ENCODE measurements around the gene TDO2. TPM values are rescaled to one million over a fixed set of nuclear protein-coding genes. Genes with fewer than 3 reads are reported as not detected.
A peak's percentile ranks its signal among the peaks of the same experiment; 100 is the strongest.

The TDO2 gene
- total RNA-seq, 1 experiment from 2014 or later, result not detected

DNA sequence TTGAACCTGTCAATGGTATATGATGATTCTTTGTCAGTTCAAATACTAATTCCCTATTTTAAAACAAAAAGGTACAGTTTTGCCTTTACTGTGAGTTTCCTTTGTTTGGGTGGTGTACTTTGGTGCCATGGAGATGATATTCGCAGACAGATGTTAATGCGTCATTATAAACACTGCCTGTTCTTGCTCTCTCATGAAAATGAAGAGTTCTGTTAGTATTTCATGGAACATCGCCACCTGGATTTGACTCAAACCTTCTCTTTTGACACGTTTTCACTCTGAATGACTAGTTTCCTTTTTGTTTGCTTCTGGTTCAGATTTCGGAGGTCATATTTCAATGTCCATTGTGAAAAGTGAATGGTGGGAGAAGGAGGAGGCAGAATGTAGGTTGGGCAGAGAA lies 57.0 kb downstream of the TDO2 start:
- no peaks in the 10 kb centered on the region for H4K20me1 ChIP-seq (ENCODE audit: low read length)
- no peaks in the 10 kb centered on the region for H3K9me2 ChIP-seq (replicated peaks; ENCODE audit: low read length)
- no peak for ATAC-seq
- no peaks in the 10 kb centered on the region for H3F3A ChIP-seq (ENCODE audit: low read length, unreplicated experiment)
- intact Hi-C loops (cut with micrococcal nuclease), result loop anchor here (10.0 kb wide), 1 partner anchor 184 kb away; no protein-coding TSS in a partner anchor
- no peaks in the 10 kb centered on the region for H3K27me3 ChIP-seq (ENCODE audit: low read length)
- H3K4me1 ChIP-seq (ENCODE audit: insufficient read depth, low read length), result peaks cover 21% of the 10 kb centered on the region
- H3K9ac ChIP-seq (ENCODE audit: low read length), result 0 out of 2 replicates have a peak overlapping the region, but pooled peaks have one; percentile 2
- H3K36me3 ChIP-seq (ENCODE audit: low read depth, low read length), result no peaks in the 10 kb centered on the region
- peak overlapping the region; percentile 31; the same call in 1 of the 2 replicates for H3K4me2 ChIP-seq (ENCODE audit: low read length)
- BruUV-seq (replicated peaks), result no TSS peak
- TF ChIP-seq, protein P1, sequence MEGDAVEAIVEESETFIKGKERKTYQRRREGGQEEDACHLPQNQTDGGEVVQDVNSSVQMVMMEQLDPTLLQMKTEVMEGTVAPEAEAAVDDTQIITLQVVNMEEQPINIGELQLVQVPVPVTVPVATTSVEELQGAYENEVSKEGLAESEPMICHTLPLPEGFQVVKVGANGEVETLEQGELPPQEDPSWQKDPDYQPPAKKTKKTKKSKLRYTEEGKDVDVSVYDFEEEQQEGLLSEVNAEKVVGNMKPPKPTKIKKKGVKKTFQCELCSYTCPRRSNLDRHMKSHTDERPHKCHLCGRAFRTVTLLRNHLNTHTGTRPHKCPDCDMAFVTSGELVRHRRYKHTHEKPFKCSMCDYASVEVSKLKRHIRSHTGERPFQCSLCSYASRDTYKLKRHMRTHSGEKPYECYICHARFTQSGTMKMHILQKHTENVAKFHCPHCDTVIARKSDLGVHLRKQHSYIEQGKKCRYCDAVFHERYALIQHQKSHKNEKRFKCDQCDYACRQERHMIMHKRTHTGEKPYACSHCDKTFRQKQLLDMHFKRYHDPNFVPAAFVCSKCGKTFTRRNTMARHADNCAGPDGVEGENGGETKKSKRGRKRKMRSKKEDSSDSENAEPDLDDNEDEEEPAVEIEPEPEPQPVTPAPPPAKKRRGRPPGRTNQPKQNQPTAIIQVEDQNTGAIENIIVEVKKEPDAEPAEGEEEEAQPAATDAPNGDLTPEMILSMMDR (conservative IDR thresholded peaks at IDR 0.05; ENCODE audit: low read depth, low read length), result no peak
- TF ChIP-seq EZH2phosphoT487 (IDR thresholded peaks at IDR 0.05; ENCODE audit: borderline replicate concordance, low read length) (no peak), EZH2 (IDR thresholded peaks at IDR 0.05; ENCODE audit: low read length, unreplicated experiment) (no peak)
- CTCF ChIA-PET, result no interaction called here
- peak overlapping the region; percentile 66 for H3K27ac ChIP-seq (ENCODE audit: low read length)
- no peak overlapping the region for H2AFZ ChIP-seq (ENCODE audit: low read length)
- no peaks in the 10 kb centered on the region for H3K9me3 ChIP-seq (ENCODE audit: low read length)
- H3K4me3 ChIP-seq (ENCODE audit: low read length), result no peak overlapping the region
- DNase-seq, result peak; percentile 16
- H3K79me2 ChIP-seq (ENCODE audit: low read length), result no peaks in the 10 kb centered on the region
- POLR2A ChIA-PET (ENCODE audit: unreplicated experiment), result no interaction called here

DNA sequence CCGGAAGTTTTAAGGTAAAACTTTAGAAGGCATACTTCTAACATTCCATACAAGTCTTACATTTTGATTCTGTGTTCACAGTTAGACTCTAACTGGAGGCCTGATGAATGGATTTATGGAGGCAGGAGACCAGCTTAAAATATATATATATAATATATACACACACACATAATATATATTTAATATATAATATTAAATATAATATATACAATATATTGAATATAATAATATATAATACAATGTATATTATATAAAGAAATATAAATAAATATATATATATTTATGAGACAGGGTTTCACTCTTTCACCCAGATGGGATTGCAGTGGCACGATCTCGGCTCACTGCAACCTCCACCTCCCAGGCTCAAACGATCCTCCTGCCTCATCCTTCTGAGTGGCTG lies 58.1 kb downstream of the TDO2 start:
- no peak overlapping the region for H3K4me3 ChIP-seq (ENCODE audit: low read length)
- no peaks in the 10 kb centered on the region for H3K79me2 ChIP-seq (ENCODE audit: low read length)
- no peak overlapping the region for H3K9ac ChIP-seq (ENCODE audit: low read length)
- no TSS peak for BruUV-seq (replicated peaks)
- no peak for DNase-seq
- H3K36me3 ChIP-seq (ENCODE audit: low read depth, low read length), result no peaks in the 10 kb centered on the region
- POLR2A ChIA-PET (ENCODE audit: unreplicated experiment), result no interaction called here
- TF ChIP-seq EZH2 (IDR thresholded peaks at IDR 0.05; ENCODE audit: low read length, unreplicated experiment) (no peak), EZH2phosphoT487 (IDR thresholded peaks at IDR 0.05; ENCODE audit: borderline replicate concordance, low read length) (no peak)
- TF ChIP-seq, protein P1 (conservative IDR thresholded peaks at IDR 0.05; ENCODE audit: low read depth, low read length), result no peak
- H3K9me3 ChIP-seq (ENCODE audit: low read length), result no peaks in the 10 kb centered on the region
- H3K27me3 ChIP-seq (ENCODE audit: low read length), result no peaks in the 10 kb centered on the region
- peak overlapping the region; percentile 66 for H3K27ac ChIP-seq (ENCODE audit: low read length)
- no peaks in the 10 kb centered on the region for H3K9me2 ChIP-seq (replicated peaks; ENCODE audit: low read length)
- intact Hi-C loops (cut with micrococcal nuclease), result loop anchor here (10.0 kb wide), 1 partner anchor 183 kb away; no protein-coding TSS in a partner anchor
- H3K4me1 ChIP-seq (ENCODE audit: insufficient read depth, low read length), result peaks cover 21% of the 10 kb centered on the region
- H3F3A ChIP-seq (ENCODE audit: low read length, unreplicated experiment), result no peaks in the 10 kb centered on the region
- ATAC-seq, result no peak
- peak overlapping the region; percentile 53 for H3K4me2 ChIP-seq (ENCODE audit: low read length)
- H4K20me1 ChIP-seq (ENCODE audit: low read length), result no peaks in the 10 kb centered on the region
- CTCF ChIA-PET, result interaction anchor here (0.5 kb wide), 1 partner anchor 170 kb away, joined by 8 read pairs; no protein-coding TSS in a partner anchor
- no peak overlapping the region for H2AFZ ChIP-seq (ENCODE audit: low read length)

DNA sequence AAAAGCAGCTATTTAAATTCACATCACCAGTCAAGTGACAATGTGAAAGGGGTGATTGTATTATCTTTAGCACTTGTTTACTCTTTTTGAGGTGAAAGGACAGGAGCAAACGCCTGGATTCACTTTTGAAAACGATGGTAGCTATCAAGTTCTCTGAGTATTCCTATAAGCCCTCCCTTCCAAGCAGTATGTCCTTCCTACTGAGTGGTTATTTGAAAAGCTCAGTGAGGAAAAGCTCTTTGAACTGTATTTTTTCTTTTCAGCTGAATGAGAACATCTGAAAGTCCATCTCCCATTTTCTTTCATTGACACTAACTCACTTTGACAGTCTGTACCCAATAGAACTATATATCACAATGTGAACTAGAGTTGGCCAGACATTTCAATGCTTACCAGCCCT lies 59.3 kb downstream of the TDO2 start:
- ChIA-PET CTCF (interaction anchor here (0.6 kb wide), 1 partner anchor 475 kb away, joined by 3 read pairs; no protein-coding TSS in a partner anchor), POLR2A (ENCODE audit: unreplicated experiment) (no interaction called here)
- BruUV-seq (replicated peaks), result no TSS peak
- Histone ChIP-seq H3K9me3 (ENCODE audit: low read length) (no peaks in the 10 kb centered on the region), H4K20me1 (ENCODE audit: low read length) (no peaks in the 10 kb centered on the region), H3K9ac (ENCODE audit: low read length) (peak overlapping the region; percentile 47), H3K4me1 (ENCODE audit: insufficient read depth, low read length) (peaks cover 21% of the 10 kb centered on the region), H3K4me2 (ENCODE audit: low read length) (peak overlapping the region; percentile 53; the same call in 1 of the 2 replicates), H3K36me3 (ENCODE audit: low read depth, low read length) (no peaks in the 10 kb centered on the region), H3K79me2 (ENCODE audit: low read length) (no peaks in the 10 kb centered on the region), H3K9me2 (replicated peaks; ENCODE audit: low read length) (no peaks in the 10 kb centered on the region), H2AFZ (ENCODE audit: low read length) (peak overlapping the region; percentile 48; the same call in 1 of the 2 replicates), H3K27ac (ENCODE audit: low read length) (peak overlapping the region; percentile 87), H3K4me3 (ENCODE audit: low read length) (peak overlapping the region; percentile 22; the same call in 1 of the 2 replicates), H3K27me3 (ENCODE audit: low read length) (no peaks in the 10 kb centered on the region), H3F3A (ENCODE audit: low read length, unreplicated experiment) (no peaks in the 10 kb centered on the region)
- intact Hi-C loops (cut with micrococcal nuclease), result loop anchor here (10.0 kb wide), 1 partner anchor 182 kb away; no protein-coding TSS in a partner anchor
- no peak for TF ChIP-seq EZH2phosphoT487 (IDR thresholded peaks at IDR 0.05; ENCODE audit: borderline replicate concordance, low read length)
- no peak for TF ChIP-seq EZH2 (IDR thresholded peaks at IDR 0.05; ENCODE audit: low read length, unreplicated experiment)
- TF ChIP-seq, protein P1 (conservative IDR thresholded peaks at IDR 0.05; ENCODE audit: low read depth, low read length), result no peak
- no peak for DNase-seq
- ATAC-seq, result no peak

Data from PC-3 (cell line).